HG03066 (cell line): ENCODE data around the gene GPHA2.
A peak's percentile ranks its signal among the peaks of the same experiment; 100 is the strongest.

Experiments
- ATAC-seq: cut with Tn5 transposase; IDR thresholded peaks from one replicate; pipeline ENCODE4 v1.9.1; 2021; ENCODE audit warnings: low read depth; ENCODE audit not compliant: unreplicated experiment

Gene GPHA2

DNA sequence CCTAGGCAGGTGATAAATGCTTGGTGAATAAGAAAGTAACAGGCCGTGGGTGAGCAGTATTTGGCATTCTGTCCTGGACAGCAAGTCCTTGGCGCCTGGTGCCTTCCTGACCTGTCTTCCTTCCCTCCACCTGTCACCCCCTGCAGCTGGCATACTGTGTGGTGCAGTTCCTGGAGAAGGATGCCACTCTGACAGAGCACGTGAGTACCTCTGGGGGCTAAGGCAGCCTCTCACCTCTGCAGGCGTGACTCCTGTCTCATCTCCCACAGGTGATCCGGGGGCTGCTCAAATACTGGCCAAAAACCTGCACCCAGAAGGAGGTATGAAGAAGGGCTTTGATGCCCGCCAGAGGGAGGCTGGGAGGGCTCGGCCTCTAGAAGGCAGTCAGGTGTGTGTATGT lies 4.4 kb downstream of the GPHA2 start:
- no peak for ATAC-seq

DNA sequence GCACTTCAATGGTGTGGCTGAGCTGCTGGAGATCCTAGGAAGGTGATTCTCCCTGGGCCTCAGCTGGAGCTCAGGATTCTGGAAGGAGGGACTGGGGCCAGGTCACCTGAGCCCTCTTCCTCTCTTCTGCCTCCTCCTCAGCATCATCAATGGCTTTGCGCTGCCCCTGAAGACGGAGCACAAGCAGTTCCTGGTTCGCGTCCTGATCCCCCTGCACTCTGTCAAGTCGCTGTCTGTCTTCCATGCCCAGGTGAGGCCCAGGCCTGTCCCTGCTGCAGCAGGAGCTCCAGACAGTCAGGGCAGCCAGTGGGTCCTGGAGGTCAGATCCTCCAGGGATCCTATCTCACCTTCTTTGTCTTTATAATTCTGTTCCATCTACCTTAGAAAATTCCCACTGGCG lies 5.4 kb downstream of the GPHA2 start:
- ATAC-seq, result no peak

DNA sequence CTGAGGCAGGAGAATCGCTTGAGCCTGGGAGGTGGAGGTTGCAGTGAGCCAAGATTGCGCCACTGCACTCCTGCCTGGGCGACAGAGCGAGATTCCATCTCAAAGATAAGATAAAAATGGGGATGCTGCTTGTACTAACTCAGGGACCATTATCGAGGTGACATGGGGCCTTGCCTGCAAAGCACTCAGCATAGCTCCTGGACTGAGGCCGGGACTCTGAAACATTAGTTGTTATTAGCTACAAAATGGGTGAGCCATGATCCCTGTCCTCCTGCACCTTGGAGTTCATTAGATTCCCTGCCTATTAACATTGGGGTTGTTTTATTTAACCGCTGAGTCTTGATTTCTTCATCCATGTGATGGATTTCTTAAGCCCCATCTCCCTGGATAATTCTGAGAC lies 6.1 kb downstream of the GPHA2 start:
- ATAC-seq, result no peak

DNA sequence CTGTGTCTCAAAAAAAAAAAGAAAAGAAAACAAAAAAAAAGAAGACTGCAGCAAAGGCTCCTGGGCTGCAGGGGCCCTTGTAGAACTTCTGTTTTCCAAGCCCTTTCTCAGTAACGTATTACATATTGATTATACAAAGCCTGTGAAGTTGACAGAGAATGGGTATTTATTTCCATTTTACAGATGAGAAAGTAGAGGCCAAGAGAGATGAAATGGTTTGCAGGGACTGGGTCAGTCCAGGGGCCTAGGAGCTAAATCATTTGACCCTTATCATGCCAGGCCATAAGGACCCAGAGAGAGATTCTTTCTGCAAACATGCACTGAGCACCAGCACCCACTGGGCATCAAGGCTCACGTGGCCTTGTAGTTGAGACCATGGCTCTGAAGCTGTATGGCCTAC lies 6.7 kb downstream of the GPHA2 start:
- ATAC-seq, result no peak

DNA sequence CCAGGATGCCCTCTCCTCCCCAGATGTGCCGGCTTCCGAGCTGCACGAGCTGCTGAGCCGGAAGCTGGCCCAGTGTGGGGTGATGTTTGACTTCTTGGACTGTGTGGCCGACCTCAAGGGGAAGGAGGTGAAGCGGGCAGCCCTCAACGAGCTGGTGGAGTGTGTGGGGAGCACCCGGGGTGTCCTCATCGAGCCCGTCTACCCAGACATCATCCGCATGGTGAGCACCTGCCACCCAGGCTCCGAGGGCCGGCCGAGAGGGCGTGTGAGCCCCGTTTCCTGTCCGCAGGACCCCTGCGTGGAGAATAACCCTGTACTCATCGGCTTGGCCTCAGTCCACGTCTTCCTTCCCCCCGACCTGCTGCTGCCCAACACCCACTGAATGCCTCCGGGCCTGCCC lies 9.0 kb downstream of the GPHA2 start:
- ATAC-seq, result no peak

DNA sequence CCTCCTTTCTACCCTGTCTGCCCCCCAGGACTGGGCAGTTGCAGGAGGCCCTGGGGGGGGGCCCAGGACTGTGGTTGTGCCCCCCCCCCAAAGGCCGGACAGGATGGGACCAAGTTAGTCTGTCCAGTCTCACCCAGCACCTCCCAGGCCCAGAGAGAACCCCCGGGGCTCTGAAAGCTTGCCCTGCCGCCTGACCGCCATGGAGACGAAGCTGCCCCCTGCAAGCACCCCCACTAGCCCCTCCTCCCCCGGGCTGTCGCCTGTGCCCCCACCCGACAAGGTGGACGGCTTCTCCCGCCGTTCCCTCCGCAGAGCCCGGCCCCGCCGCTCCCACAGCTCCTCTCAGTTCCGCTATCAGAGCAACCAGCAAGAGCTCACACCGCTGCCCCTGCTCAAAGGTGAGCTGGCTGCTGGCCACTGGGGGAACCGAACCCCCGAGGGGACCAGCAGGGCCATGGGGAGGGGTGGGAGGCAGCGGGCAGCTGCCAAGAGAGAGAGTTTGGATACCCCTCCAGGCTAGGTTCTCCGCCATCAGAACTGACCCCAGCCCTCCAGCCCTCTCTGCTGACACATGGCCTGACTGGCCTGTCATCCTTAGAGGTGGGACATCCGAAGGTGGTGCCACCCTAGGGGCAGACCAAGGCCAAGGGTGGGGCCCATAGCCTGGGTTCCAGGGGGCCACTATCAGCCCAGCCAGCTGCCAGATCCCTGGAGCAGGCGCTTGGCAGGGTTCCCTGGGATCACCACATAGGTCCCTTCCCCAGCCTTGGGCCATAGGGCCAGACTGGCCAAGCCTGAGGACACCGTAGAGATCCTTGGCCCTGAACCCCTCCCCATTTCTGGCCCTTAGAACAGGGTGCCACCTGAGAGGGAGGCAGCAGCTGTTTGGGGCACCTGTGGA lies 9.9 kb downstream of the GPHA2 start:
- ATAC-seq, result no peak

DNA sequence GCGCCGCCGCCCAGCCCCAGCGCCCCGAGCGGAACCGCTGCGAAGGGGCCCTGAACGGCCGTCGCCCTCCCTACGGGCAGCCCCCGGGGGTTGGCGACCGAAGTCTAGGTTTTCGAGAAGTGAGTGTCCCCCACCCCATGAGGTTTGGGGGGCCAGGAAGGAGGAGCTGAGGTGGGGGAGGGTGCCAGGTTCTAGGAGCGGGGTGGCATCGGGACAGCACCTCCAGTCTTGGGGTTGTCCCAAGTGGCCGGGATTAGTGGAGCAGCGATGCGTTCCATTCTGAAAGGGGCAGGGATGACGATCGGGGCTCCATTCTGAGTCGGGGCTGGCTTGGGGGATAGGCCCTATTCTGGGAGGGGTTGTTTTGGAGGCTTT lies 10.8 kb downstream of the GPHA2 start:
- peak; percentile 9 for ATAC-seq

DNA sequence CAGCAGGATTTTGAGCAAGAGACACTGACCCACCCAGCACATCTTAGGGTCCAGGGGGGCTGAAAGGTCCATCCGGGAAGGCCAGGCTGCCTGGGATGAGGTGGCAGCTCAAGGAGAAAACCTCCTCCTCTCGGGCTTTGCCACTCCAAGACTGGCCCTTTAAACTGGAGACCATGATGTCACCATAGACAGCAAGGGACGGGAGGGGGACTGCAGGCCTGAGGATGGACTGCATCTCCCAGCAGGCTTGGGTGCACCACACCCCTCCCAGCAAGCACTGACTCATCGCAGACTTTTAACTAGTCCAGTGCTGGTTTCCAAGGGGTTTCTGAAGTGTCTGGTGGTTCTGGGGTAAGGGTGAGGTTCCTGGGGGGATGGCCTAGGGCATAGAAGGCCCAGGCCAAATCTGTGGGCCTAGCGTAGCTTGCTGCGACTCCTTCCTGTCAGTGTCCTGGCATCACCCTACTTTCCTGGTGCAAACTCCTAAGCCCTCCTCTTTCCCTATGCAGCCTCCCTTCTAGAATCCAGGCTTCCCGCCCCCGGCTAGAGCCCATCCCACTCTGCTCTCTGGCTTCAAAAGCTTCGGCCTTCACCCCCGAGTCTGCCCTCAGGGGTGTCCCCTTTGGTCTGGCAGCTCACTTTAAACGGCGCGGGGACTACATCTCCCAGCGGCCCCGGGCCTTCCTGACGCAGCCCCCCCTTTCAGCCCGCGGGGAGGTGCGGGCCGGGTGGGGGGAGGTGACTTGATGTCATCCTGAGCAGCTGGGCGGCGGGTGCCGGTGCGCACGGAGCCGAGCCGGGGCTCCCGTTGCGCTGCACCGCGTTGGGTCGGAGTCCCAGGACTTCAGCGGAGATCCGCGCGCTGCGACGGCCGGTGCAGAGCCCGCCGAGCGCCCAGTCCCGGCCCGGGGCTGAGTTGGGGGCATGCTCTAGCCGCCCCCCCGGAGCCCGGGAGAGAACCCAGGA lies 11.5 kb downstream of the GPHA2 start, which contains the start of gene PPP2R5B:
PPP2R5B (plus strand) TSS at position 746 of the 966 bp plus-strand sequence. CDS start 1,046 bp downstream, outside the sequence.
- ATAC-seq, result peak; percentile 86

DNA sequence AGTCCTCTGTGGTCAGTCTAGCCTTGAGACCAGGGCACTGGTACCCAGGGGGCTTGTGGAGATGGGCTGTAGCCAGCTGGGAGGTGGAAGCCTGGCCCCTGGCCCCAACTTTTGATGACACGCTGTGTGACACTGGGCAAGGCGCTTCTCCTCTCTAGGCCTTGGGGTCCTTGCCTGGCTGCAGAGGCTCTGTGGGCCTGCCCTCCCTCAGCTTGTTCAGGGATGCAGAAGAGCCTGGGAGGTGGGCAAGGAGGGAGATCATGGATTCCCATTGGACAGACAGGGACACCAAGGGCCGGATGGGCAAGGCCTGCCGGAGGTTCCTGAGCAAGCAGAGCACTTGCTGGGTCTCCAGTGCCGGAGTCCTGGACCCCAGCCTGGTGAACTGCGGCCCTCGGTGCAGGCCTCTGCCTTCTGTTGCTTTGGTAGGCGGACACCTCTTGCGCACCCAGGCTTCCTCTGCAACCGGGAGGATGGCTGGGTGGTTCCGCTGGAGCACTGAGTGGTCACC lies 12.5 kb downstream of the GPHA2 start:
- no peak for ATAC-seq

DNA sequence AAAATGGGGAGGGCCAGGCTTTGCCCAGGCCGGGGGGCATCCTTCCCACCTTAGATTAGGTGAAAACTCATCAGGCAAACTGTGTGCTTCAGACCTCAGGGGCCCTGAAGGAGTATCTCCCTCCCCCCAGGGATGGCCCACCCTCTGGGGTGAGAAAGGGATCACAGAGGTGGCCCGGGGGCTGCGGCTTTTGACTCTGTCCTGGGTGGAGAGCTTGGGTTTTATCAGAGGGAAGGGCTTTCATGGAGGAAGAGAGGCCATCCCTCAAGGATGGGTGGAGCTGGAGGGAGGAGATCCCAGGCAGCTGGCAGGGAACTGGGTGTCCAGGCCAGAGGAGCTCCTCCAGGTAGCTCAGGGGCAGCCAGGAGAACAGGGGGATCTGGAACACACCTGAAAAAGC lies 14.3 kb downstream of the GPHA2 start:
- no peak for ATAC-seq

DNA sequence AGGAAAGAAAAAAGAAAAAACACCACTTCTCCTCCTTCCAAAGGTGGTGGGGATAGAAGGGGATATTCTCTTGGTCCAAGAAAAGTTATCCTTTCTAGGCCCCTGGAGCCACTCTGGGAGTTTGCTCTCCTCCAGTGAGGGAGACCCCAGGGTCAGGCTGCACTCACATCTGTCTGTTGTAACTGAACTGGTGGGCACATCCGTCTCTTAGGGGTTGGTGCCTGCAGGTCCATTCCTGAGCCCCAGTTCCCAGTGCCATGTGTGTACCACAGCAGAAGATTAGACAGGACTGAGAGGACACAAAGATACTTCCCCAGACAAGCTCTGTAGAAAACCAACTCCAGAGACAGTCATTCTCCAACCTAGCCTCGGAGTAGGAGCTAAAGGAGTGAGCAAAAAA lies 15.6 kb downstream of the GPHA2 start:
- ATAC-seq, result no peak

DNA sequence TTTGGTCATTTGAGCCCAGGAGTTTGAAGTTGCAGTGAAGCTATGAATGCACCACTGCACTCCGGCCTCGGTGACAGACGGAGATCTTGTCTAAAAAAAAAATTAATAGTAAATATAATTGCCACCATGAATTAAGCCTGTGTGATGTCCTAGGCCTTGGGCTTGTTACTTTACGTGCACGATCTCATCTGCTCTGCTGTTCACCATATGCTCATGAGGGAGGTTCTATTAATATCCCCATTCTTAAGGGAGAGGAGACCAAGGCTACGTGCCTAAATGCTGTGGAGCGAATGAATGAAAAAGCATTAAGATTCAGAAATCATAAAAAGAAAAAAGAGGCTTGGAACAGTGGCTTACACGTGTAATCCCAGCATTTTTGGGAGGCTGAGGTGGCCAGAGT lies 16.1 kb downstream of the GPHA2 start:
- ATAC-seq, result no peak

DNA sequence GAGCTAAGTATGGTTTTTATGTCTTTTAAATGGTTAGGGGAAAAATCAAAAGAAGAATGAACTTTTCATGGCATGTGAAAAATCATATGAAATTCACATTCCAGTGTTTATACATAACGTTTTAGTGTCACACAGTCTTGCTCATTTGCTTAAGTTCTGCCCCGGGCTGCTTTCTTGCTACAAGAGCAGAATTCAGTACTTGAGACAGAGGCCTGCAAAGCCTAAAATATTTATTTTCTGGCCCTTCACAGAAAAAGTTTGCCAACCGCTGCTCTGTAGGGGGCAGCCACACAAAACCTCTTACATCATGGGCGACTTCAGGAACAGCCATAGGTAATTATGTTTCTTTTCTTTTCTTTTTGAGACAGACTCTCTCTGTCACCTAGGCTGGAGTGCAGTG lies 17.7 kb downstream of the GPHA2 start:
- ATAC-seq, result no peak

DNA sequence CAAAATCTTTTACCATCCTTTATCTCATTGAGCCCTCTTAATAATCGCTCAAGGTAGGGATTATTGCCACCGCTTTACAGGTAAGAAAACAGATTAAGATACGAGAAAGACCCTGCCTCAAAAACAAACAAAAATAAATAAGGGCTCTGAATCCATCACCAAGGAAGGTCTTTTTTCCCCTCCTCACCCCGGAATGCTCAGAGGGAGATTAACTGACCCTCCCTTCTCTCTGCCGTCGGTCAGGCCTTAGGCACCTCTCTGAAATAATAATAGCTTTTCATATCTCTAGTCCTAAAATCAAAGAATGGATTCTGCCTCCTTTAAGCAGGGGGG lies 18.1 kb downstream of the GPHA2 start:
- ATAC-seq, result no peak

DNA sequence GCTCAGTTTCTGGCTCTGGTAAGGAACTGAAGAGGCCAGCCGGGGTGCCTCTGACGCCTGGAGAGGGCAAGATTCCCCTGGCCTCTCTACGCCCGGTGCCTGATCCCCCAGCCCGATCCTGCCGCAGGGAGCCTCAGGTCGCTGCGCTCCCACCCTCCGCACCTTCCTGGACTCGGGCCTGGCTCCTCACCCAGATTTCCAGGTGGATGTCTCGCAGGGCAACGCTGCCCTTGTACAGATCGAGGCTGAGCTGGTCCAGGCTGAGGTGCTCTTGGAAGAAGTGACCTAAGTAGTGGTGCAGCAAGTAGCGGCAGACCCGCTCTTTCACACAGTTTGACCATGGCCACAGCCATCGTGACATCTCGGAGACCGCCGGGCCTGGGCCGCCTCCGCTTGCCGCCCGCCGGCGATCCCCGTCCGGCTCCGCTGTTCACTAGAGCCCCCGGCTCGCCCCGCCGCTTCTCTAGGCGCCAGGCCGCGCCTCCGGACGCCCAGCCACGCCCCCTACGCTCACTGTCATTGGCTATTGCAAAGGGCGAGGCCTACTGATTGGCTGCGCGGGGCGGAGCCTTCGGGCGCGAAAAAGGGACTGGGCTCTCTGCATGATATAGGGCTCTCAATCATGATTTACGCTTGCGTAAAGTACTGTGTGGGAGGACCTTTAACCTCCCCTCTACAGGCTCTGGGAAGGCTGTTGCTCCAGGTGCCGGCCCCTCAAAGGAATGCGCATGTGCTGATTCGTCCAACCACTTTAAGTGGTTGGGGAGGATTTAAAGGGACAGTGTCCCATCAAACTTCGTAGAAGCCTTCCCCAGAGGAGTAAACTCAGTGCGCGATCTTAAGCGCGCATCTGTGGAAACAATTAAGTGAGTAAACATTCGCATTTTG lies 18.7 kb downstream of the GPHA2 start, which contains the start of gene ATG2A:
ATG2A (minus strand) TSS at position 435 of the 888 bp plus-strand sequence; CDS start at position 361, 74 bp downstream.
- peak; percentile 96 for ATAC-seq

DNA sequence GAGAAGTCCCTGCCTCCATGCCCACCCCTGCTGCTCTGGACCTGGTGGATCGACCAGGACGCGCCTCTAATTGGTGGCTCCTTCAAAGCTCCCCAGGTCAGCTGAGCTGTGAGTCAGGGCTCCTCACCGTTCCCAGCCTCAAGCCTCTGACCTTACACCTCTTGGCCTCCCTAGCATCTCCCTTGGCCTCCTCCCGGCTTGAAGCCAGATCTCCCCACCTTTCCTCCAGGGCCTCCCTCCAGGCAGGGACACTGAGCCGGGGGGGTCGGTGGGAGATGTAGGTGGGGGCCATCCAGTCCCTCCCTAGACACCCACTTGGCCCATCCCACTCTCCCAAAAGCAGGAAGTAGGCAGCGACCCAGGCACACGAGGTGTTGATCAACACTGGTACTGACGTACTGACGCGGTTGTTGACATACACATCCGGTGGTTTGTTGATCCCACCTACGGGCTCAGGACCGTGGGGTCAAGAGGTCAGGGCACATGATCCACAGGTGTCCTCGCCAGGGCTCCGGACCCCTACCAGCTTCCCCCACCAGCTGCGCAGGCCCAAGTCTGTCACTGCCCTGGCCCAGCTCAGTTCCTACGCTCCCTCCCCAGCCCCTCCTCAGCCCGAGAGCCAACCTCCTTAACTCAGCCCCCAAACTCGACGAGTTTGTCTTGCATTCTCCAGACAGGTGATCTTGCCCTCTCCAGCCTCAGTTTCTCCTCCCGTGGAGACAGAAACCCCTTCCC lies 19.5 kb downstream of the GPHA2 start:
- no peak for ATAC-seq

DNA sequence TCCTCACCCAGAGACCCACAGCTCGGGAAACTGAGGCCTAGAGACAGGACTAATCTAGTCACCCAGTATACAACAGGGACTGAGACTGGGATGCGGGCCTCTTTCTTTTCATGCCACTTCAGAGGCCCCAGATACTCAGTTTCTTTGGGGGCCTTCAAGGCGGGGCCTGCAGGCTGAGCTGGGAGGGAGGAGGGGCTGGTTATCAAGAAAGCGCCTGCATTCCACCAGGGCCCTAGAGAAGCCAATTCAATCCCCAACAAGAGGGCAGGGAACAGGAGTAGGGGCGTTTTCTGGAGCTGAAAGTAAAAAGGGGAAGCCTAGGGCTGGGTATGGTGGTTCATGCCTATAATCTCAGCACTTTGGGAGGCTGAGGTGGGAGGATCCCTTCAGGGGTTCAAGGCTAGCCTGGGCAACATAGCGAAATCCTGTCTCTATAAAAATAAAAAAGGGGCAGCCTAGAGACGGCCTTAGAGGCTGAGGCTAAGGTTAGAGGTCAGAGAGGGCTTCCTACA lies 20.3 kb downstream of the GPHA2 start:
- no peak for ATAC-seq

DNA sequence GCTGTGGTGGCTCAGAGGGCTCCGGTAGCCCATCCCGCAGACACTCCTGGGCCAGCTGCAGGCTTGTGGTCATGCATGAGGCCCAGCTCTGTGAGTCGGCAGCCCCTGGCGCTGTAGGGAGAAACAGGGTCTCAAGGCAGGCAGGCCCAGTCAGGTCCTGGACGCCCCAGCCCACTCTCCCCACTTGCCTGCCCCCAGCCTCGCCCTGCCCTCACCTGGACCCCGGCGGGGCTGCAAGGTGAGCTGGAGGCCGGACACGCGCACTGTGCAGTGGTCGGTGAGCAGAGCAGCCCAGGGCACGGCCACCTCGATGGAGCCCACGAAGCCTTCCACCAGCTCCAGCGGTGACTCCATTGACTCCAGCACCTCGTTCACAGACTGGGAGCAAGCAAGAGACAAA lies 21.6 kb downstream of the GPHA2 start:
- no peak for ATAC-seq

DNA sequence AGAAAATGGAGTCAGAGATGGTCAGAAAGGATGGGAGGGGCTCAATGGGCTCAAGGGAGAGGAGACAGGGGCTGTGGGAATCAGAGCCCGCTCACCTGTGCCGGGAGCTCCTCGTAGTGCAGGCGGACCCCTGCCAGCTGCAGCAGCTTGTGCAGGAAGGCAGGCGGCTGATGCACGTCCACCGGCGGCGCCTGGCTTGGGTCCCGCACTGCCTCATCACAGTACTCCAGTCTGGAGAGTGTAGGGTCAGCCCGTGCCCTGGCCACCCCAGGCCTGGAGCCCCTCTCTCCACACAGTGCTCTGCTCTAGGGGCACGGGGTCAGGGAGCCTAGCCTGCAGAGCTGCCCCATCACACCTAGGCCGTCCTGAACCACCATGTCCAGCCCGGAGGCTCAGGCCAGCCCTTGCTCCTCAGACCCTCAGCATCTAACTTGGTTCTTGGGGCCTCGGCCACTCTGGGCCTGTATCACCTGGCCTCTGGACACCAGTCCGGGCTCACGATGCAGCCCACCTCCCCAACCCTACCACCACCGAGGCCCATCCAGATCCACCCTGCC lies 22.4 kb downstream of the GPHA2 start:
- no peak for ATAC-seq
